ENCODE results near the gene A1BG. TPM values are rescaled to one million over a fixed set of nuclear protein-coding genes. Genes with fewer than 3 reads are reported as not detected.
"Not testable (repeated sequence)": the region's sequence is repeated elsewhere in the genome, so short reads cannot be mapped to it uniquely, and the experiment has no call there.

A1BG gene
- total RNA-seq, 1 donor from 2014 or later, result 13.3 TPM

- intact Hi-C loops (cut with DNase I), result no loop called here
- DNase-seq (ENCODE audit: low spot score) (no peak), ATAC-seq (no peak)
These were observed 34.3 kb upstream of the A1BG start for GRCh38 chr19:58387338-58388174.

DNA sequence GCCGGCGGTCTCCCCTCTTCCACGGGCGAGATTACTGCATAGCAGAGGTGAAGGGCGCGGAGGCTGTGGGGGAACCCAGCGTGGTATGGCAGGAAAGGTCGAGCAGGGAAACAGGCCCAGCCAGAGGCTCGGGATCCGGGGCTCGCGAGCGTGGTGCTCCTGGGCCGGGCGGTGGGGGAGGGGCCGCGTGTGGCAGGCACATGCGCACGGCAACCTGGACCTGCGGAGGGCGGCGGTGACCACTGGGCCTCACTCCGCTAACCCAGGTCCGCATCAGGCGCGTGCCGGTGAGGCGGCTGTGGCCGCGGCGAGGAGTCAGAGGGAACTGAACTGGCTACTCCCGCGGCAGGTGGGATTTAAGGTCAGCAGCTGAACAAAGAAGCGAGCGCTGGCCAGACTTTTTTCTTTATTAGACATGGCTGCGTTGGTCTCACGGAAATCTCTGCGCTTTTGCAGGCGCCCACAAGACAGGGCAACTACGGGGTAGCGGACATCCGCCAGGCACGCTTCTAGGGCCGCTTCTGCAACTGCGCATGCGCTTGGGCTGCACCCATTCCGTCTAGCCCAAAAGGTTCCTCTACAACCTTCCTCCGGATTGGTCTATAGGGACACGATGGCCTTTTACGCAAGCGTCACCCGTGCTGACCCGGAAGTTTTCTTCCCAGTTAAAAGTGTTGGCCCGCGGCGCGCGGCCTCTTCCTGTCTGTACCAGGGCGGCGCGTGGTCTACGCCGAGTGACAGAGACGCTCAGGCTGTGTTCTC is 33.5 kb upstream of the A1BG start, which contains the start of gene RPS5:
RPS5 (plus strand) TSS at position 694 of the 762 bp plus-strand sequence. CDS start 869 bp downstream, outside the sequence.
- DNase-seq (ENCODE audit: low spot score), result peak; percentile 97
- intact Hi-C loops (cut with DNase I), result no loop called here
- ATAC-seq, result peak; percentile 98

GRCh38 chr19:58385891-58386575 is 32.7 kb upstream of the A1BG start:
- intact Hi-C loops (cut with DNase I), result no loop called here
- peak; percentile 59 for DNase-seq (ENCODE audit: low spot score)
- ATAC-seq, result peak; percentile 1

GRCh38 chr19:58385313-58385890 is 32.1 kb upstream of the A1BG start:
- no peak for ATAC-seq
- intact Hi-C loops (cut with DNase I), result no loop called here
- DNase-seq (ENCODE audit: low spot score), result peak; percentile 52

DNA sequence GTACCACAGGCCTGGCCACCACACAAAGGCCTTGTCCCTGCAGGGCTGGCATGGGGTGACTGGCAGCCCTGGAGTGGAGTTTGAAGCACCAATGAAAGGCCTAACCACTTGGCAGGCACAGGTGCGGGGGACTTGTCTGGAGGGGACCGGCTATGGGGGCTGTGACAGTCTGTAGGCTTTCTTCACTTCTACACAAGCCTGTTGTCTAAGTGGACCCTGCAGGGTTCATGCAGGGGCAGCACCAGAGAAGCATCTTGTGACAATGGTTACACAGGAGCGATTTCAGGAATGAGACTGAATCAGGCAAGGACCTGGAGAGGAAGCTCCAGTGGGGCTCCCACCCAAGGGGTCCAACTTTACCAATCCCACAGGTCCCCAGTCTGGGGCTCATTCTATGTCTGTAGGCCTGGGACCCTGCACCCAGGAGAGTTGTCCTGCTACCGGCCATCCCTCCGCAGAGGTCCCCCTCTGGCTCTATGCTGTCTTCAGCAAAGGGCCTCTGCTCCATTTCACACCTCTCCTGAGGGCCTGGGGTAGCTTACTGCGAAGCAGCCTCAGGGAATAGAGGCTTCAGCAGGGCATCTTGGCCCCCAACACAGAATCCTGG is 29.8 kb upstream of the A1BG start:
- ATAC-seq (no peak), DNase-seq (ENCODE audit: low spot score) (peak; percentile 53)
- intact Hi-C loops (cut with DNase I), result no loop called here

DNA sequence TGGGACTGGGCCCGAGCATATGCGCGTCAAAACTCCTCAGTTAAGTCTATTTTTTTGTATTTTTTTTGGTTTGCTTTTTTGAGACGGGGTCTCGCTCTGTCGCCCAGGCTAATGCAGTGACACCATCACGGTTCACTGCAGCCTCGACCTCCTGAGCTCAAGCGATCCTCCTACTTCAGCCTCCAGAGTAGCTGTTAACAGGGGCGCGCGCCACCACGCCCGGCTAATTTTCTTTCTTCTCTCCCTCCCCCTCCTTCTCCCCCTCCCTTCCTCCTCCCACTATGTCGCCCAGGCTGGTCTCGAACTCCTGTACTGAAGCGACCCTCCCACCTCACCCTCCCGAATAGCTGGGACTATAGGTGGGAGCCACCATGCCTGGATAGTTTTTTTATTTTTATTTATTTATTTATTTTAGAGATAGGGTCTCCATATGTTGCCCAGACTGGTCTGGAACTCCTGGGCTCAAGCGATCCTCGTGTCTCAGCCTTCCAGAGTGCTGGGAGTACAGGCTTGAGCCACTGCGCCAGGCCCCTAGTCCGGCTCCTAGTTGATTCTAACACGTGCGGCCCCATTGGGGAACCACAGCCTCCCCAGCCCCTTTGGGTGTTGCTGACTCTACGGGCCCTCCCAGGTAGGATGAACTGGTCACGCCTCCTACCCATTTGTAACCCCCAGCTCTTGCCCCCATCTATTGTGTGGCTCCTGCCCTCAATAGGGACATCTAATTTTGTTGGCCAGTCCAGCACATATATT is 28.3 kb upstream of the A1BG start:
- intact Hi-C loops (cut with DNase I), result no loop called here
- ATAC-seq (no peak), DNase-seq (ENCODE audit: low spot score) (peak; percentile 63)

GRCh38 chr19:58380662-58381459 is 27.6 kb upstream of the A1BG start, which contains the start of gene ZNF837:
Gene ZNF837, minus strand, starts transcription at chr19:58381030. Its CDS starts 11,698 bp downstream, at chr19:58369332.
- peak; percentile 97 for ATAC-seq
- peak; percentile 99 for DNase-seq (ENCODE audit: low spot score)
- intact Hi-C loops (cut with DNase I), result no loop called here

DNA sequence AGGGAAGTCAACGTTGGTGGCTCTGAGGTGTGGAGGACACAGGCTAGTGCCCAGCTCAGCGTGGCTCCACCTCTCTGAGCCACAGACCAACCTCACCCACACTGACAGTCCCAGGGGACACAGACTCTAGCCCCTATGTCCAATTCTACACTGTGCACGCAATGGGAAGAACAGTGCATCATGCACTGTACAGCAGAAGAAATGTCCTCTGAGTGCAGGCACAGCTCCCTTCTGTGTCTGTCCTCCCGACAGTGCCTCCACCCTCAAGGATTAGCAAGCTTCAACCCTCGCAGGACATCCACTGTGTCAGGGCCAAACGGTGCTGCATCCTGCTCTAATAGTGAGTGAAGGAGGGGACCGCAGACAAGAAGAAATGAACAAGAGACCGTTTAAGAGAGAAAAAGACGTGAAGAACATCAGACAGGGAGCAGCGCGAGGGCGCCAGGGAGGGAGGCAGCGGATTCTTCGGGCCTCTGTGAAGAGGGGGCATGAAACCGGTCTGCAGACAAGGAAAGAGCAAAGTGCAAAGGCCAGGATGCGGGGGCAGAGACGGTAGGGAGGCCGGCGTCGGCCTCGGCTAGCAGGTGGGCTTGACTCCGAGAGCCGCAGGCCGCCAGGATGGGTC is 26.9 kb upstream of the A1BG start:
- DNase-seq (ENCODE audit: low spot score) (no peak), ATAC-seq (no peak)

DNA sequence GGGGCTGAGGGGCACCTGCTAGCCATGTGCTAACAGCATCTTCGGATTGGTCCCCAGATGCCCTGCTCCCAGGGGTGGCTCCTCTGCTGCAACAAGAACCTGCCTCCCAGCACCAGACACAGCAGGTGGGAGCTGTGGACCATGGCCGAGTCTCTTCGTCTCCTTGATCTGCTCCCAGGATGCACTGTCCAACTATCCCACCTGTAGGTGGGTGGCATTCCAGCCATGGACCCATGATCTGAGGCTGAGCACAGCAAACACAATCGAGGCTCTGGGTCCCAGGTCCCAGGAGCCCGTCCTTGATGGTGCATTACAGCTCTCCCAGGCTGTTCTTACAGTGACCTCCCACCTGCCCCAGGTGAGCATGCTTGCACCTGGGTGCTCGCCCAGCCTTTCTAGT is 26.0 kb upstream of the A1BG start:
- no peak for DNase-seq (ENCODE audit: low spot score)
- no peak for ATAC-seq
- intact Hi-C loops (cut with DNase I), result no loop called here

More for the DNA sequence above, 26.9 kb upstream of the A1BG start:
- intact Hi-C loops (cut with DNase I), result no loop called here

GRCh38 chr19:58376724-58377123 is 23.4 kb upstream of the A1BG start:
- DNase-seq (ENCODE audit: low spot score); intact Hi-C loops (cut with DNase I); ATAC-seq: not testable (repeated sequence)

- intact Hi-C loops (cut with DNase I), result no loop called here
- no peak for ATAC-seq
These were observed 20.9 kb upstream of the A1BG start for GRCh38 chr19:58374200-58374599.

DNA sequence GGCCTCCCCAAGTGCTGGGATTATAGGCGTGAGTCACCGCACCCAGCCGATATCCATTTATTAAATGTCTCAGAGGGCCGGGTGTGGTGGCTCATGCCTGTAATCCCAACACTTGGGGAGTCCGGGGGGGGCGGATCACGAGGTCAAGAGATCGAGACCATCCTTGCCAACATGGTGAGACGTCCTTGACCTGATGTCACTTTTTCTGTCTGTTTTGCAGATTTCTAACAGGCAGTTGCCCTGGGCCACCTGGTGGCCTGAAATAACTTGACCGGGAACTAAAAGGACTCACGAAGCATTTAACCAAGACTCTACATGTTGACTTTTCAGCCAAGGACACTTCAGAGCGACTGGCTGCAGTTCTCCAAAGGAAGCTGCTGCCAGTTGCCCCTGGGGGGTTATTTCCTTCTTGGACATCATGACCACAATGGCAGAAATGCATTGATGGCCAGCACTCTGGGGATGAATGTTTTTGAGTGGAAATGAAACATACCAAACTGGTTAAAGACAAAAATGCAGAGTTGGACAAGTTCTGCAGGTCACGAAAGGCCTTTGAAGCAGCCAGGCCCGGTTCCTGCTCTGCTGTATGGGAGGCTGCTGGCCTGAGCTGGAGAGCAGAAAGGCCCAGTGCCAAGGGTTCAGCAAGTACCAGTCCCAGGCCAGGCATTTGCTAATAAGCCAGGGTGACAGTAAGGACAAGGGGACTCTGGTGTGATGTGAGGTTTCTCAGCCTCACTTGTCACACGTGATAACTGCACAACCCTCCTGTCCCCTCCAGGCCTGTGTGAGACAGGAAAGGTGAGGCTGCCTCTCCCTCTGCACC is 19.2 kb upstream of the A1BG start:
- intact Hi-C loops (cut with DNase I), result no loop called here
- ATAC-seq, result no peak
- no peak for DNase-seq (ENCODE audit: low spot score)

More at GRCh38 chr19:58374200-58374599, 20.9 kb upstream of the A1BG start:
- DNase-seq (ENCODE audit: low spot score), result no peak

DNA sequence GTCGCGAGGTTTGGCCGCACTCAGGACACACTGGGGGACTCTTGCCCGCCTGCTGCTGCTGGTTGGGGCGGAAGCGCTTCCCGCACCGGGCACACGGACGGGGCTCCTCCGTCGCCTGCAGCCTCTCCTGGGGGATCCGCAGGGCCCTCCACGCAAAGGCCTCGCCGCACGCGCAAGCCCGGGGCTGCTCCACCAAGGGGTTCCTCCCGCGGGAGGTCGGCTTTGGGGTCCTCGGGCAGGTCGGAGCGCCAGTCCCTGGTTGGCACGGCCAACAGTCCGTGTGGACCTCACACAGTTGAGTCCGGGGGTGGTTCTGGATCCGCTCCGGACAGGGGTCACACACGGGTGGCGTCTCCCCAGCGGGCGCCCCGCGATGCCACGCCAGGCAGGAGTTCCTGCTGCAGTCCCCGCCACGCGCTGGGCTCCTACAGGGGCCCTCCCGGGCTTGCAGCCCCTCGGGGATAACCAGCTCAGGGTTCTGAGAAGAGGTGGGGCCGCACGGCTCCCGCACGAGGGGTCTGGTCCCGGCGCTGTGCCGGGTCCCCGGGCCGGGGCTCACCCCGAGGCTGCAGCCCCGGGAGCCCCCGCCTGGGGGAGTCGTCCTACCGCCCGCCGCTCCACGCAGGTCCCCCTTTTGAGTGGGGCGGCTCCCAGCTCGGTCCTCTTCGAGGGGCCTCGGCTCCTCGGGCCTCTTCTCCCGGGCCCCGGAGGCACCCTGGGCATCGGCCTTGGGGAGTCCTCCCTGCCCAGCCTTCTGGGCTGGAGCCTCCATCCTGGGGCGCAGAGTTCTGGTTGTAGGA is 15.5 kb upstream of the A1BG start:
- no peak for ATAC-seq
- intact Hi-C loops (cut with DNase I), result no loop called here

GRCh38 chr19:58367698-58368454 is 14.6 kb upstream of the A1BG start:
- DNase-seq (ENCODE audit: low spot score), result peak; percentile 49
- no peak for ATAC-seq
- intact Hi-C loops (cut with DNase I), result no loop called here

More for the DNA sequence above, 15.5 kb upstream of the A1BG start:
- peak; percentile 57 for DNase-seq (ENCODE audit: low spot score)
